SHP77 (cell line): ENCODE data around the gene ADPGK.
"Not testable (repeated sequence)": the region's sequence is repeated elsewhere in the genome, so short reads cannot be mapped to it uniquely, and the experiment has no call there.

Source experiments
- DNase-seq, 2 experiments: peaks; one replicate each; lab custom pipeline; 2025; lab: John Stamatoyannopoulos, UW

ADPGK gene

GRCh38 chr15:72749700-72750099 lies 33.9 kb downstream of the ADPGK start:
- no peak for DNase-seq

GRCh38 chr15:72740219-72740618 lies 43.3 kb downstream of the ADPGK start:
- DNase-seq: no peak

GRCh38 chr15:72737723-72738122 lies 45.8 kb downstream of the ADPGK start:
- DNase-seq: no peak

- no peak for DNase-seq
Measured at GRCh38 chr15:72737061-72737460, 46.5 kb downstream of the ADPGK start.

GRCh38 chr15:72735111-72735510 lies 48.4 kb downstream of the ADPGK start:
- no peak for DNase-seq

GRCh38 chr15:72733941-72734738 lies 49.4 kb downstream of the ADPGK start:
- no peak for DNase-seq

- DNase-seq: no peak
Measured at GRCh38 chr15:72732516-72732915, 51.0 kb downstream of the ADPGK start.

GRCh38 chr15:72732086-72732485 lies 51.5 kb downstream of the ADPGK start:
- DNase-seq: no peak

GRCh38 chr15:72728821-72729220 lies 54.7 kb downstream of the ADPGK start:
- no peak for DNase-seq

- not testable (repeated sequence) for DNase-seq
Measured at GRCh38 chr15:72728249-72728648, 55.3 kb downstream of the ADPGK start.

- no peak for DNase-seq
Measured at GRCh38 chr15:72727154-72727553, 56.4 kb downstream of the ADPGK start.

GRCh38 chr15:72725851-72726250 lies 57.7 kb downstream of the ADPGK start:
- not testable (repeated sequence) for DNase-seq

GRCh38 chr15:72725446-72725845 lies 58.1 kb downstream of the ADPGK start:
- DNase-seq: no peak

- no peak for DNase-seq
Measured at GRCh38 chr15:72724028-72724427, 59.5 kb downstream of the ADPGK start.

GRCh38 chr15:72722071-72722696 lies 61.4 kb downstream of the ADPGK start:
- DNase-seq: peak; percentile 40 to 74

- not testable (repeated sequence) for DNase-seq
Measured at GRCh38 chr15:72708551-72709303, 74.8 kb downstream of the ADPGK start.

- no peak for DNase-seq
Measured at GRCh38 chr15:72706266-72706665, 77.3 kb downstream of the ADPGK start.
